ENCODE measurements around the gene TRMT11.

GRCh38 chr6:125956506-125957390 lies 29.6 kb upstream of the TRMT11 start, which contains the start of gene HINT3:
- TF ChIP-seq CTCF (IDR thresholded peaks at IDR 0.05) = peak; percentile 96 to 100 (median 98)
- peak; percentile 57 for TF ChIP-seq POLR2A (IDR thresholded peaks at IDR 0.05)
- TF ChIP-seq EP300 (IDR thresholded peaks at IDR 0.05; ENCODE audit: low read depth) = no peak
- peak; percentile 80 to 86 (median 84) for TF ChIP-seq POLR2AphosphoS5 (IDR thresholded peaks at IDR 0.05)

Data from transverse colon (tissue), 4 donors.